Smooth muscle cell (in vitro differentiated cells): ENCODE measurements around the gene TUSC2. TPM values are rescaled to one million over a fixed set of nuclear protein-coding genes. Genes with fewer than 3 reads are reported as not detected.

Experiments used
- DNase-seq: peaks from one replicate; lab custom pipeline; 2025; ENCODE audit not compliant: unreplicated experiment; lab: John Stamatoyannopoulos, UW
- H2AFZ ChIP-seq: fragments of 200-600 bp; sonication (generic); 2 replicates; pipeline ENCODE4 v1.6.0; 2016; ENCODE audit warnings: antibody characterized with exemption, low read depth, mild to moderate bottlenecking
- H3F3A ChIP-seq: fragments of 200-600 bp; sonication (generic); 2 replicates; pipeline ENCODE4 v1.6.0; 2017; ENCODE audit warnings: antibody characterized with exemption, low read depth
- H3K27ac ChIP-seq: fragments of 200-600 bp; sonication (generic); 2 replicates; pipeline ENCODE4 v1.5.1; 2016; ENCODE audit warnings: low read depth, mild to moderate bottlenecking
- H3K27me3 ChIP-seq: fragments of 200-600 bp; sonication (generic); 2 replicates; pipeline ENCODE4 v1.6.1; 2016; ENCODE audit warnings: low read depth, mild to moderate bottlenecking
- H3K36me3 ChIP-seq: fragments of 200-600 bp; sonication (generic); 2 replicates; pipeline ENCODE4 v1.5.1; 2016; ENCODE audit warnings: low read depth
- H3K4me1 ChIP-seq: fragments of 200-600 bp; sonication (generic); 2 replicates; pipeline ENCODE4 v1.5.1; 2016; ENCODE audit warnings: low read depth
- H3K4me2 ChIP-seq: fragments of 200-600 bp; sonication (generic); 2 replicates; pipeline ENCODE4 v1.6.0; 2016; ENCODE audit warnings: mild to moderate bottlenecking
- H3K4me3 ChIP-seq: fragments of 200-600 bp; sonication (generic); 2 replicates; pipeline ENCODE4 v1.5.1; 2016; ENCODE audit warnings: mild to moderate bottlenecking
- H3K79me2 ChIP-seq: fragments of 200-600 bp; sonication (generic); 2 replicates; pipeline ENCODE4 v1.6.0; 2016; ENCODE audit warnings: low read depth, mild to moderate bottlenecking
- H3K9ac ChIP-seq: fragments of 200-600 bp; sonication (generic); 2 replicates; pipeline ENCODE4 v1.6.0; 2016; ENCODE audit warnings: low read depth
- H3K9me3 ChIP-seq: fragments of 200-600 bp; sonication (generic); replicated peaks from 2 replicates; pipeline ENCODE4 v1.5.1; 2016; ENCODE audit warnings: low read depth
- H4K20me1 ChIP-seq: fragments of 200-600 bp; sonication (generic); 2 replicates; pipeline ENCODE4 v1.6.0; 2016; ENCODE audit warnings: low read depth
- WGBS: methylation state at CpG from one replicate; pipeline ENCODE4 v1.1.7; 2016; ENCODE audit warnings: low lambda C conversion rate; 5-methylcytosine and 5-hydroxymethylcytosine counted together
- polyA plus RNA-seq: library from polyadenylated mRNA; unstranded; fragments of >200 nt; fragmentation: Nextera tagmentation; extraction: Ambion mirVana; gene quantifications from 2 replicates; pipeline ENCODE4 v1.2.1, GENCODE V29; 2016
- total RNA-seq: library from RNA; depleted of rRNA; stranded (reverse); fragments of >200 nt; gene quantifications from 2 replicates; pipeline ENCODE4 v1.2.3, GENCODE V29; 2014
- TF ChIP-seq, protein P1 (sequence below): fragments of 200-600 bp; sonication (generic); IDR thresholded peaks from 2 replicates; pipeline ENCODE4 v1.5.1; 2017; ENCODE audit warnings: borderline replicate concordance, mild to moderate bottlenecking, antibody characterized with exemption; ENCODE audit not compliant: insufficient read depth, poor library complexity, severe bottlenecking

The TUSC2 gene
- total and polyA plus RNA-seq, 2 experiments from 2014 or later: 25.1 to 53.4 TPM

DNA sequence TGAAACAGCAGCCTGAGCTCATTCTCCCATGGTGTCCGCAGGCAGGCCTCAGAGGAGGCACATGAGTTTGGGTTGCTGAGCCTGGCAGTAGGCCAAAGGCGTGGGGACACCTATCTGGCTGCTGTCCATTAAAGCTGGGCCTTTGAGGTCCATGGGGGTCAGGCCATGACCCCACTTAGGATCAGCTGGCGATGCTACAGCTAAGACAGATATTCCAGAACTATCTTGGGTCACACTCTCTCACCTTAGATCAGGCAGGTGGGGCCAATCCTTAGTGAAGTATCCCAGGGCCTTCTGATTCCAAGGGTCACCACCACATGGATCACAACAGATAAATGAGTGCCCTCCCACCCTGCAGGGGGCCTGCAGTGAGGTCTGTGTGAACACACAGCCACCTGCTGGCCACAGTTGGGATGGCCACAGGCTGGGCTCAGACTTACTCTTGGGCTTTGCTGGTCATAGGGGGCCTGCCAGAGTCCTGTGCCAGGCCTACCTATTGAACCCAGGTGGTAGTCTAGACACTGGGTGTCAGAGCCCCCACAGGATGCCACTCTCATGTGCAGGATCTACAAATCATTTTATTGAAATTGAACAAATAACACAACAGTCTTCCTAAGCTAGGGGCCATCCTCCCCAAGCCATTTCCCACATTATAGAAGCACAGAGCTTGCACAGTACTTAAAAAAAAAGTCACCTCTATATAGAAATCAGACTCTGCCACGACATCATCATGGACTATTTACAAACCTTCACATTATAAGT lies 3.5 kb downstream of the TUSC2 start:
- no peak overlapping the region for H3K4me2 ChIP-seq
- H2AFZ ChIP-seq: no peak overlapping the region
- WGBS: 63% methylated on average over 4 of the region's 4 CpGs
- peaks cover 27% of the 10 kb centered on the region for H3K4me1 ChIP-seq
- no peak for DNase-seq
- H3K36me3 ChIP-seq: no peaks in the 10 kb centered on the region
- H3K9me3 ChIP-seq: no peaks in the 10 kb centered on the region
- no peak overlapping the region for H3K9ac ChIP-seq
- no peaks in the 10 kb centered on the region for H3K27me3 ChIP-seq
- H4K20me1 ChIP-seq: no peaks in the 10 kb centered on the region
- H3F3A ChIP-seq: peaks cover 12% of the 10 kb centered on the region
- H3K4me3 ChIP-seq: no peak overlapping the region
- H3K27ac ChIP-seq: no peak overlapping the region
- H3K79me2 ChIP-seq: peaks cover 27% of the 10 kb centered on the region
- TF ChIP-seq, protein P1, sequence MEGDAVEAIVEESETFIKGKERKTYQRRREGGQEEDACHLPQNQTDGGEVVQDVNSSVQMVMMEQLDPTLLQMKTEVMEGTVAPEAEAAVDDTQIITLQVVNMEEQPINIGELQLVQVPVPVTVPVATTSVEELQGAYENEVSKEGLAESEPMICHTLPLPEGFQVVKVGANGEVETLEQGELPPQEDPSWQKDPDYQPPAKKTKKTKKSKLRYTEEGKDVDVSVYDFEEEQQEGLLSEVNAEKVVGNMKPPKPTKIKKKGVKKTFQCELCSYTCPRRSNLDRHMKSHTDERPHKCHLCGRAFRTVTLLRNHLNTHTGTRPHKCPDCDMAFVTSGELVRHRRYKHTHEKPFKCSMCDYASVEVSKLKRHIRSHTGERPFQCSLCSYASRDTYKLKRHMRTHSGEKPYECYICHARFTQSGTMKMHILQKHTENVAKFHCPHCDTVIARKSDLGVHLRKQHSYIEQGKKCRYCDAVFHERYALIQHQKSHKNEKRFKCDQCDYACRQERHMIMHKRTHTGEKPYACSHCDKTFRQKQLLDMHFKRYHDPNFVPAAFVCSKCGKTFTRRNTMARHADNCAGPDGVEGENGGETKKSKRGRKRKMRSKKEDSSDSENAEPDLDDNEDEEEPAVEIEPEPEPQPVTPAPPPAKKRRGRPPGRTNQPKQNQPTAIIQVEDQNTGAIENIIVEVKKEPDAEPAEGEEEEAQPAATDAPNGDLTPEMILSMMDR: peak; percentile 81

DNA sequence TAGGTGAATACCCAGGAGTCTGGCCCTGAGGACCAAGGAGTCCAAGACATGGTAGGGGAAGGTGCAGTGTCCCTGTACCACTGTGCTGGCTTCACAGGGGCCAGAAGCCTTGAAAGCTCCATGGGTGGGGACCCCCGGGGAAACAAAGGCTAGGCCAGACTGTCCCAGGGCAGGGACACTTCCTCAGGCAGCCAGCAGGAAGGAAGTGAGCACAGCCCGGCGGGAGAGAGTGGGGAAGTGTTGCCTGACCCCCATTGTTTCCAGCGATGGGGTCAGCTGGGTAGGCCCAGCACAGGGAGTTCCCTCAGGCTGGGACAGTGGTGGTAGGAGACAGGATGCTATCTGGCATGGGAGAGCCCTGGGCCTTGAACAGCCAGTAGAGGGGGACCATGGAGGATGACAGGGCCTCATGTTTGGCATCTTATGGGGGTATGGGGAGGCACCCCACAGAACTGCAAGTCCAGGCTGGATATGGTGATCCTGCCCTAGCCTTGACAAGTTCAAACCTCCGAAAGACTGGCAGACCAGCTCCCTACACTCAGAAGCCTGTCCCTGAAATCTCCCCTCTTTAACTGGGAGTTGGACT lies 4.3 kb downstream of the TUSC2 start:
- Histone ChIP-seq H3K27ac (no peak overlapping the region), H3K4me2 (no peak overlapping the region), H3K79me2 (peaks cover 35% of the 10 kb centered on the region), H3K9me3 (no peaks in the 10 kb centered on the region), H3F3A (peaks cover 11% of the 10 kb centered on the region), H3K4me3 (no peak overlapping the region), H3K27me3 (no peaks in the 10 kb centered on the region), H2AFZ (no peak overlapping the region), H3K36me3 (no peaks in the 10 kb centered on the region), H3K4me1 (peaks cover 27% of the 10 kb centered on the region), H3K9ac (no peak overlapping the region), H4K20me1 (no peaks in the 10 kb centered on the region)
- no peak for DNase-seq
- TF ChIP-seq, protein P1: no peak
- 93% methylated on average over 5 of the region's 5 CpGs for WGBS

DNA sequence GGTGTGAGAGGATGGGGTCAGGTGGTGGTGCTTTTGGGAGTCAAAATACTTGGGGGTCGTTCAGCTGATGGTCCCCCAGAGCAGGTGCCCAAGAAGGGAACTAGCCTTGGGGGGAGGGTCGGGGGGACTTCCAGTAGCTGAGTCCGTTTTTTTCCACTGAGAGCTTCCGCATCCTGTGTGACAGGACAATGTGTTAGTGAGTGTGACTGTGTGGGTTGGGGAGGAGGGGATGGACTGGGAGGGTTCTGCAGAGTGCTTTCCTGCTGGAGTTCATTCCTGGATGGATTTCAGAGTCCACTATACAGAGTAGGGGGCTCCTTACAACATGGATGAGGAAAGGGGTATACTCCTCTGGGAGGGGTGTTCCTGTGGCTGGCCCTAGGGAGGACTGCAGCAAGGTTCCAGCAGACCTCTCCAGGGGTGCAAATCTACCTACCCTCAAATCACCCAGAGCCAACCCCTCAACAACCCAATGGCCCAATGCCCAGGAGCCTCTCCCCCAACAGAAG lies 4.9 kb downstream of the TUSC2 start:
- TF ChIP-seq, protein P1: no peak
- Histone ChIP-seq H3K27me3 (no peaks in the 10 kb centered on the region), H2AFZ (no peak overlapping the region), H3K27ac (no peak overlapping the region), H3K4me1 (peaks cover 24% of the 10 kb centered on the region), H3K4me2 (no peak overlapping the region), H3K36me3 (no peaks in the 10 kb centered on the region), H3K9me3 (no peaks in the 10 kb centered on the region), H3K4me3 (no peak overlapping the region), H4K20me1 (peaks cover 4% of the 10 kb centered on the region), H3F3A (peaks cover 6% of the 10 kb centered on the region), H3K9ac (no peak overlapping the region), H3K79me2 (peaks cover 37% of the 10 kb centered on the region)
- WGBS: 42% methylated on average over 4 of the region's 4 CpGs
- no peak for DNase-seq
